GM12878 (cell line): ENCODE measurements around the gene TSHZ3. TPM values are rescaled to one million over a fixed set of nuclear protein-coding genes. Genes with fewer than 3 reads are reported as not detected.

Source experiments
- ATAC-seq: fragments of 200-7000 bp; cut with Tn5 transposase; 3 replicates; pipeline ENCODE4 v1.9.1; 2020; ENCODE audit warnings: mild to moderate bottlenecking, moderate library complexity
- BruUV-seq: library from RNA; stranded (reverse); fragments of 400-500 nt; replicated peaks from 2 replicates; lab custom pipeline; 2021; lab: Mats Ljungman, UMichigan
- CTCF ChIA-PET: fragments of 300-600 bp; sonication (Branson Sonifier 250); formaldehyde crosslinking; extraction: SDS; loops from one replicate; lab custom pipeline; 2021; ENCODE audit warnings: inconsistent platforms; lab: Yijun Ruan, JAX
- POLR2A ChIA-PET: fragments of 350-600 bp; formaldehyde crosslinking; extraction: SDS; loops from one replicate; lab custom pipeline; 2021; ENCODE audit warnings: inconsistent platforms; lab: Charles Lee
- RAD21 ChIA-PET: fragments of 300-600 bp; sonication (Branson Sonifier 250); formaldehyde crosslinking; loops from one replicate; lab custom pipeline; 2023; ENCODE audit warnings: antibody characterized with exemption; ENCODE audit not compliant: unreplicated experiment; lab: Charles Lee
- SMC1A ChIA-PET: fragments of 300-600 bp; sonication (Branson Sonifier 250); formaldehyde crosslinking; loops from one replicate; lab custom pipeline; 2023; ENCODE audit not compliant: unreplicated experiment, uncharacterized antibody; lab: Charles Lee
- DNase-seq: peaks from one replicate; pipeline ENCODE4 v3.0.0-alpha.2; 2011; ENCODE audit warnings: low read depth, low spot score
- FAIRE-seq: peaks from 3 replicates; lab custom pipeline; 2011; peaks lifted over from hg19 to GRCh38; lab: Jason Lieb, UNC
- H2AFZ ChIP-seq: 2 replicates; pipeline ENCODE4 v1.6.0; 2011; ENCODE audit warnings: low read depth, low read length, control low read depth; ENCODE audit not compliant: control insufficient read depth
- H3K27ac ChIP-seq: 2 replicates; pipeline ENCODE4 v1.5.1; 2011; ENCODE audit warnings: control low read depth; ENCODE audit not compliant: control insufficient read depth, insufficient read depth
- H3K27me3 ChIP-seq, 2 experiments: replicated peaks in 1 of 2; 2 replicates each; pipeline versions ENCODE4 v1.6.0 to v1.6.1; 2011; ENCODE audit warnings: low read length in 1 of 2; ENCODE audit not compliant: control insufficient read depth in 2 of 2, insufficient read depth in 2 of 2
- H3K36me3 ChIP-seq, 2 experiments: 2 replicates each; pipeline ENCODE4 v1.5.1; 2011; ENCODE audit warnings: low read length in 1 of 2; ENCODE audit not compliant: control insufficient read depth in 2 of 2, insufficient read depth in 2 of 2
- H3K4me1 ChIP-seq: 2 replicates; pipeline ENCODE4 v1.6.1; 2011; ENCODE audit warnings: mild to moderate bottlenecking, low read length, moderate library complexity, mixed read lengths; ENCODE audit not compliant: control insufficient read depth, insufficient read depth
- H3K4me2 ChIP-seq: 2 replicates; pipeline ENCODE4 v1.6.0; 2011; ENCODE audit warnings: control low read depth; ENCODE audit not compliant: control insufficient read depth, insufficient read depth
- H3K4me3 ChIP-seq: fragments of 200-600 bp; sonication (generic); 2 replicates; pipeline ENCODE4 v1.5.1; 2016
- H3K79me2 ChIP-seq: 2 replicates; pipeline ENCODE4 v1.6.0; 2011; ENCODE audit warnings: low read length; ENCODE audit not compliant: control insufficient read depth, insufficient read depth
- H3K9ac ChIP-seq: 2 replicates; pipeline ENCODE4 v1.8.0; 2011; ENCODE audit warnings: low read length, control low read depth, mixed read lengths; ENCODE audit not compliant: control insufficient read depth, insufficient read depth
- H3K9me3 ChIP-seq: replicated peaks from 3 replicates; pipeline ENCODE4 v1.5.1; 2011; ENCODE audit warnings: mild to moderate bottlenecking, low read length; ENCODE audit not compliant: control insufficient read depth, insufficient read depth
- H4K20me1 ChIP-seq: 2 replicates; pipeline ENCODE4 v1.6.0; 2011; ENCODE audit not compliant: control insufficient read depth, insufficient read depth
- ATF2 ChIP-seq: IDR thresholded peaks from 2 replicates; pipeline ENCODE4 v1.6.1; 2012; ENCODE audit warnings: low read length, inconsistent platforms
- BMI1 ChIP-seq: fragments of 450-650 bp; IDR thresholded peaks from 2 replicates; pipeline ENCODE4 v1.6.1; 2016; ENCODE audit warnings: mild to moderate bottlenecking, moderate library complexity, borderline replicate concordance
- EED ChIP-seq: sonication (generic); IDR thresholded peaks from 2 replicates; pipeline ENCODE4 v1.6.1; 2016; ENCODE audit warnings: antibody characterized with exemption, low read depth
- FOS ChIP-seq: IDR thresholded peaks from 3 replicates; pipeline ENCODE4 v1.6.1; 2011; ENCODE audit warnings: borderline replicate concordance; ENCODE audit not compliant: insufficient read length; ENCODE audit errors: extremely low read depth
- IRF3 ChIP-seq: fragments of 450-650 bp; IDR thresholded peaks from 2 replicates; pipeline ENCODE4 v1.6.1; 2014; ENCODE audit warnings: mild to moderate bottlenecking
- IRF4 ChIP-seq: IDR thresholded peaks from 2 replicates; pipeline ENCODE4 v1.6.1; 2011; ENCODE audit warnings: low read depth, low read length
- JUND ChIP-seq: IDR thresholded peaks from 2 replicates; pipeline ENCODE4 v1.6.1; 2012; ENCODE audit warnings: low read depth, mild to moderate bottlenecking, low read length, improper control_type of control experiment, moderate library complexity
- NFIC ChIP-seq: IDR thresholded peaks from 2 replicates; pipeline ENCODE4 v1.6.1; 2012; ENCODE audit warnings: low read depth, mild to moderate bottlenecking, inconsistent platforms, low read length, moderate library complexity
- NKRF ChIP-seq: fragments of 450-650 bp; conservative IDR thresholded peaks from 2 replicates; pipeline ENCODE4 v1.6.1; 2017; ENCODE audit warnings: mild to moderate bottlenecking, moderate library complexity
- RAD51 ChIP-seq: fragments of 450-650 bp; IDR thresholded peaks from 2 replicates; pipeline ENCODE4 v1.6.1; 2016; ENCODE audit warnings: moderate library complexity, mild to moderate bottlenecking, inconsistent platforms
- RFX5 ChIP-seq: IDR thresholded peaks from 2 replicates; pipeline ENCODE4 v1.6.1; 2011; ENCODE audit warnings: low read depth, low read length, improper control_type of control experiment
- TCF3 ChIP-seq: IDR thresholded peaks from 2 replicates; pipeline ENCODE4 v1.6.1; 2012; ENCODE audit warnings: low read depth, mild to moderate bottlenecking, low read length, borderline replicate concordance; ENCODE audit not compliant: insufficient read depth
- USF1 ChIP-seq: IDR thresholded peaks from 2 replicates; pipeline ENCODE4 v1.6.1; 2011; ENCODE audit warnings: borderline replicate concordance, low read depth, mild to moderate bottlenecking, moderate library complexity, mixed read lengths, low read length; ENCODE audit not compliant: insufficient read depth; ENCODE audit errors: extremely low read length
- ZNF592 ChIP-seq: fragments of 450-650 bp; IDR thresholded peaks from 2 replicates; pipeline ENCODE4 v1.6.1; 2017; ENCODE audit warnings: mild to moderate bottlenecking, moderate library complexity
- WGBS: methylation state at CpG from one replicate; pipeline ENCODE4 v1.1.6; 2016; ENCODE audit warnings: low lambda C conversion rate; ENCODE audit not compliant: insufficient replicate concordance, insufficient coverage; ENCODE audit errors: missing lambda C conversion rate; 5-methylcytosine and 5-hydroxymethylcytosine counted together
- in situ Hi-C: fragments of 300-500 bp; cut with MboI; formaldehyde crosslinking; loops from 9 replicates; pipeline ENCODE4 v1.14.3; 2018; ENCODE audit warnings: mixed read lengths
- intact Hi-C: fragments of 100-400 bp; cut with micrococcal nuclease; formaldehyde crosslinking; loops from one replicate; pipeline ENCODE4 v1.14.2; 2022; ENCODE audit not compliant: unreplicated experiment
- polyA plus RNA-seq, 11 experiments: library from polyadenylated mRNA; depleted of rRNA in 4 of 11; unstranded in 6 of 11; stranded (reverse) in 5 of 11; fragments of >200 nt; fragmentation: Nextera tagmentation in 4 of 11; fragmentation: Illumina TruSeq in 1 of 11; extraction: Ambion mirVana in 4 of 11; extraction: Trizol in 1 of 11; gene quantifications; 1 replicate in 1 of 11; 2 replicates in 10 of 11; pipeline versions ENCODE4 v1.2.1 to v1.2.3, GENCODE V29; 2011 to 2016; ENCODE audit warnings: inconsistent platforms in 2 of 11, missing spikeins in 2 of 11, low read depth in 1 of 11
- total RNA-seq, 4 experiments: library from RNA; depleted of rRNA in 3 of 4; stranded (reverse); fragments of >200 nt in 3 of 4; fragmentation: Illumina TruSeq in 1 of 4; extraction: Trizol in 1 of 4; gene quantifications; 2 replicates each; pipeline versions ENCODE4 v1.2.1 to v1.2.3, GENCODE V29; 2013 to 2021

TSHZ3 gene
- total and polyA plus RNA-seq, 10 of the 15 experiments (the other 5 are each of a cell fraction or from before 2014, with no cell fraction given), result 0.23 TPM; not detected in 9

- intact Hi-C loops, result no loop called here
- H3K36me3 ChIP-seq, result no peaks in the 10 kb centered on the region
- no peaks in the 10 kb centered on the region for H4K20me1 ChIP-seq
- POLR2A ChIA-PET, result no interaction called here
- DNase-seq (no peak), ATAC-seq (no peak), FAIRE-seq (no peak)
- RAD21 ChIA-PET, result no interaction called here
- no peaks in the 10 kb centered on the region for H3K9me3 ChIP-seq
- WGBS, result 46% methylated on average over 8 of the region's 8 CpGs
- CTCF ChIA-PET, result no interaction called here
- no peak overlapping the region for H2AFZ ChIP-seq
- BruUV-seq, result no TSS peak
- no peak overlapping the region for H3K9ac ChIP-seq
- H3K4me3 ChIP-seq, result no peak overlapping the region
- H3K4me2 ChIP-seq, result no peak overlapping the region
- no peaks in the 10 kb centered on the region for H3K27me3 ChIP-seq
- no peak overlapping the region for H3K27ac ChIP-seq
- H3K4me1 ChIP-seq, result no peaks in the 10 kb centered on the region
- no peaks in the 10 kb centered on the region for H3K79me2 ChIP-seq
- TF ChIP-seq ZNF592 (no peak), USF1 (no peak), NKRF (no peak), TCF3 (no peak), NFIC (no peak), IRF3 (no peak), BMI1 (no peak), FOS (no peak), EED (no peak), RAD51 (no peak), IRF4 (no peak), RFX5 (no peak), ATF2 (no peak), JUND (no peak)
- in situ Hi-C loops, result no loop called here
- SMC1A ChIA-PET, result no interaction called here
Measured at GRCh38 chr19:31304831-31305312, 44.4 kb downstream of the TSHZ3 start.
